Measurements from ENCODE around the gene TGM6.

TGM6 gene

DNA sequence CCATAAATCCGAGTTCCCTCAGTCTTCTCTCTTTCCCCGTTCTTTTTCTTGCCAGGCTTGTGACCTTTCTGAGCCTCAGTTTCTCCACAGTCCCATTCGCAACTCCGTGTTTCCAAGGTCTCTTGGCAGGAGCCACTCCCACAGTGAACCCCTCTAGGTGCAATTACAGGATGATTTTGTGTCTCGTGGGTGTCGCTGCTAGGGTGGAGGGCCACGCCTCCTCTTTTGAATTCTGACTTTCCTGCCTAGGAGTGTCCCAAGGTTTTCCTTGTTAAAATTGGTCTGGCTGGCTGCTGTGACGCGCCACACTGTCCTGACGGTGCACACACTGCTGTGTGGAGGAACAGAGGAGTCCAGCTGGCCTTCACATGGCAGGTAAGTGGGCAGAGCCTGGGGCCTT is at the start of gene TGM6:
Gene TGM6 (plus strand): TSS at position 301 of the 400 bp plus-strand sequence. CDS start 68 bp downstream, at position 369.
- DNase-seq (ENCODE audit: low read depth), result no peak

DNA sequence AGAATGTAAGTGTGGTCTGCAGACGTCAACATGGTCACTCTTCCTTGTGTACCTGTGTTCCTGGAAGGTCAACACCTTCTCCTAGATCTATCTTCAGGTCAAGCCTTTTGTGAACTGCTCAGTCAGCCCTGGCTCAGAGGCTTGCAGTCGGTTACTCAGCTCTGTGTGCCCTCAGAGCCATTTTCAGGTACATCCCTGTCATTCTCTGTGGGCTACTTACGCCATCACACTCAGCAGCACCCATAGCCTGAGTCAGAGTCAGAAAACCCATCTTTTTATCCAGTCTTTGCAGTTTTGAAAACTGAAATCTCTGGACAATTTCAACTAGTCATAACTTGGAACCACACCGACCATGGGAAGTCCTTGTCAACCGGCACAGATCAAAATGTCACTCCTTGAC is 49.6 kb upstream of the TGM6 start:
- DNase-seq (ENCODE audit: low read depth), result no peak

DNA sequence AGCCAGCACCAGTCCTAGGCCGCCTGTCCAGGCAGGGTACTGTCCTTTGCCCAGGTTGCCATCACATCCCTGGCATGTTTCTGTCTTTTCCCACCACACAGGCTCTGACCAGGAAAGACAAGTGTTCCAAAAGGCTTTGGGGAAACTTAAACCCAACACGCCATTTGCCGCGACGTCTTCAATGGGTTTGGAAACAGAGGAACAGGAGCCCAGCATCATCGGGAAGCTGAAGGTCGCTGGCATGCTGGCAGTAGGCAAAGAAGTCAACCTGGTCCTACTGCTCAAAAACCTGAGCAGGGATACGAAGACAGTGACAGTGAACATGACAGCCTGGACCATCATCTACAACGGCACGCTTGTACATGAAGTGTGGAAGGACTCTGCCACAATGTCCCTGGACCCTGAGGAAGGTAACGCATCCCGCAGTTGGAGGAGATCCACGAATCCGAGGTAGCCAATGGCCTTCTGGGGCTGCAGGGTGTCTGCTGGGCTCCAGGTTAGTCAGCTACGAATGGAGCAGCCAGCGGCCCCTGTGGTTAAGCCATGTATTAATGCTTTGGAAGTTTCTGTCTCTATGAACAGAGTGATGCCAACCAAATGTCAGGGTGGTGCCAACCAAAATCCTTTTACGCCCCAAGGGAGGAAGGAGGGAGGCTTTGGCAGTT is 48.7 kb upstream of the TGM6 start:
- DNase-seq (ENCODE audit: low read depth), result no peak

DNA sequence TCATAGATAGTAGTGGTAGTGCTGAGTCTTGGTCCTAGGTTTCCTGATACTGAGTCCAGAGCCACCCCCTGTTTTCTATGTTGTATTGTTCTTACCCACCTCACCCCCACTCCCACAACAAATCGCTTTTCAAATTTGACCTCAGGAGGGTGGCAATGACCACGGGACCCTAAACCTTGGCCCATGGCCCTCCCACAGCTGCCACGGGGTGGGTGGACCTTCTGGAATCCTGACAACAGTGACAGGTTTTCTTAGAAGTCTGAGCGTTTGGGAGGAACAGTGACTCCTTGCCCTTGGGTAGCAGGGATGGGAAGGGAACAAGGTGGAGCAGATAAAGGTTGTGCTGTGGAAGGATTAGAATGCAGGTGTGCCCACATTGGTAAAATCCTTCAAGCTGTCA is 48.0 kb upstream of the TGM6 start:
- DNase-seq (ENCODE audit: low read depth), result no peak

DNA sequence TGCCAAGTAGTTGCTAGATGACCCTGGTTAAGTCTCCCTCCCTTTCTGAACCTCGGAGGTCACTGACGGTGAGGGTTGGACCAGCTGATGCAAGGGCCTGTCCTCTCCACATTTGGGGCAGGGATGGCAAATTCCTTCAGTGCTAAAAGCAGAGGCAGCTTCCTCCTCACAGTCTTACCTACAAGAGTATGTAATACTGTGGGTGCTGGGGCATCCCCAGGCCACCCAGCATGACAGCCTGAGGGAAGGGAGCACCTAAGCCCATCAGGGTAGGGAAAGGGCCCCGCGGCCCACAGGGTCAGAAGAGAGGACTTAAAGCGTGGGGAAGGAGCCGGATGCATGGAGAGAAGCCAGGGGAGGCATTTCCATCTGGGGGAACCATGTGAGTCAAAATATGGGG is 46.9 kb upstream of the TGM6 start:
- no peak for DNase-seq (ENCODE audit: low read depth)

DNA sequence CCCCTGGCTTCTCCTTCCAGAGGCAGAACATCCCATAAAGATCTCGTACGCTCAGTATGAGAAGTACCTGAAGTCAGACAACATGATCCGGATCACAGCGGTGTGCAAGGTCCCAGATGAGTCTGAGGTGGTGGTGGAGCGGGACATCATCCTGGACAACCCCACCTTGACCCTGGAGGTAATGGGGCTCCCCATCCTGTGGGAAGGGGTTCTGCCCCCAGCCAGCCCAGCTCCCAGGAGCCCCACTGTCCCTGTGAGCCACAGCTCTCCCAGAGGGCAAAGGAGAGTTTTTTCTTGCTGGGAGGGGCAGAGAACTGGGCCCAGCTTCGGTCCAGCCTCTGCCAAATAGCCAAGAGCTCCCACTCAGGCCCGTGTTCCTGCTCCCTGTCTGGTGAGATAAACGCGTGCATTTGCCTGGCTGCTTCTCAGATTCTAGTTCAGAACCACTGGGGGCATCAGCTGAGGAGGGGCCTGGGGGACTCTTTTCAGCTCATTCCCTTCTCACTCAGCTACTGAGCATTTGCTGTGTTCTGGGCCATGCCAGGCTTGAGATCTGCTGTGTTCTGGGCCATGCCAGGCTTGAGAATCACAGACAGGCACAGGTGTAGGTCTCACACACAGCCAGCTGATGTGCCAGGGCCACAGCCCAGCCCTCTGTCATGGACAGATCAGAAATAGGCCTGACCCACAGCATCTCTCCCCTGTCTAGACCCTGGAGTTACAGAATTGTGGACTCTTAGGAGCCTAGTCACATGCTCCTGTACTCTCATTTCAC is 45.4 kb upstream of the TGM6 start:
- no peak for DNase-seq (ENCODE audit: low read depth)

DNA sequence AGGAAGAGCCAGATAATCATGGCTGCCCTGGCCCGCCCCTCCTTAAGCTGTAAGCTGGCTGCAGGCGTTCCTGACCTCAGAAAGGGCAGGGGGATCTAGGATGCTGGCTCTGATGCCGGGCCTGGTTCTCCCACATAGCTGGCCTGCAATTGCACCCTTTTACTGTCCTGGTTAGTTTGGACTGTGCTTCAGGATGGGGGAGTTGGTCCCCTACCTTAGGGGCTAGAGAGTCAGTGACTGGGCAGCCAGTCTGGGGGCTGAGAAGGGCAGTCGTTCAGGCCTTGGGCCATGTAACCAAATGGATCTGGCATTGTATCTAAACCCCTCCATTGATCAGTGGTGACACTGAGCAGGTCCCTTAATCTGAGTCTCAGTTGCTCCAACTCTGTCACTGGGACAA is 44.2 kb upstream of the TGM6 start:
- DNase-seq (ENCODE audit: low read depth), result no peak

DNA sequence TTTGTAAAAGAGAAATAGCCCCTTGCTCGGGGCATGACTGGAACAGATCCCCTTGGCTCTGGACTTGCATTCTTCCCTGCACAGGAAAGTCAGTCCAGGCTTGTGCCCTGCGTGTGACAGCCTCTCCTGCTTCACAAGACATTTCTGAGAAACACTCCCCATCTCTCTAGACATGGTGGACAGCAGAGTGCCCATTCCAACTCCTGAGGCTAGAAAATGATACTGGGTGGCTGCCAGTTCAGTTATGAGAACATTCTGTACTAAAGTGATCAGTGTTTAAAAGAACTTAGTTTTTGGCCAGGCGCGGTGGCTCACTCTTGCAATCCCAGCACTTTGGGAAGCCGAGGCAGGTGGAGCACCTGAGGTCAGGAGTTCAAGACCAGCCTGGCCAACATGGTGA is 43.6 kb upstream of the TGM6 start:
- no peak for DNase-seq (ENCODE audit: low read depth)

DNA sequence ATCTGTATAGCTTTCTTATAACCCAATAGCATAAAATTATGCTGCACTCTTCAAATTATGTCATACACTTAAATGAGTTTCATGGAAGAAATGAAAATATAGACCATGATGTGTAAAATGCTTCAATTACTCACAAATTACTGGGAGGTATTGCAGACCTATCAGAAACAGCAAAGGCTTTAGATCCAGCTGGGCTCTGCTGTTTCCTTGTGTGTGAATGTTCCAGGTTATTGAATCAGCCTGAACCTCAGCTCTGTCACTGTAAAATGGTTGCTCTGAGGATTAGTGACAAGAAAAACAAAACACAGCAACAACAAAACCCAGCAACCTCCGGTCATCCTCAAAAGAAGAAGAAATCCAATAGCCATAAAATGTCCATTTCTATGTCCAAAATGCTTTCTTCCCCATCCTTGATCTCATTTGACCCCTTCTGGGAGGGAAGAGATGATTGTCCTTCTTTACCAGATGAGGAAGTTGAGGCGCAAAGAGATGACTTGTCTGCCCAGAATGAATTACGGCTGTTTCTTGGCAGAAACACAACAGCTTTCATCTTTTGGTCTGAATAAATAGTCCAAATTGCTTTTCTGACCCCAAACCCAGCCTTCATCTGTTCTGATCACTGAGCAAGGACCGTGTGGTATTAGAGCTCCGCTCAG is 42.2 kb upstream of the TGM6 start:
- no peak for DNase-seq (ENCODE audit: low read depth)

DNA sequence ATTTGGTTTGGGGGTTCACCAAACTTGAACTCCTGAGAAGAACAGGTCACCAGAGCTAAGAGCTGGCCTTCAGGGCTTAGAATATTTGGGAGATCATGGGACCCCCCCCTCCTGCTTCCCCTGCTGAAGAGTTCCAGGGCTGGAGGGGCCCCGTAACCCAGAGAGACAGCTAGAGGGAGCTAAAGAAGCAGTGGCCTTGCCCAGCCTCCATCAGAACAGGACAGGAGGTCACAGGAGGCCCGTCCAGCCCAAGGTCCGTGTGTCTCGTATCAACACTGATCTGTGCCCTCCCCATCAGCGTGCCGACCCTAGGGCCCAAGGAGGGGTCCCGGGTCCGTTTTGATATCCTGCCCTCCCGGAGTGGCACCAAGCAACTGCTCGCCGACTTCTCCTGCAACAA is 40.6 kb upstream of the TGM6 start:
- DNase-seq (ENCODE audit: low read depth), result no peak

DNA sequence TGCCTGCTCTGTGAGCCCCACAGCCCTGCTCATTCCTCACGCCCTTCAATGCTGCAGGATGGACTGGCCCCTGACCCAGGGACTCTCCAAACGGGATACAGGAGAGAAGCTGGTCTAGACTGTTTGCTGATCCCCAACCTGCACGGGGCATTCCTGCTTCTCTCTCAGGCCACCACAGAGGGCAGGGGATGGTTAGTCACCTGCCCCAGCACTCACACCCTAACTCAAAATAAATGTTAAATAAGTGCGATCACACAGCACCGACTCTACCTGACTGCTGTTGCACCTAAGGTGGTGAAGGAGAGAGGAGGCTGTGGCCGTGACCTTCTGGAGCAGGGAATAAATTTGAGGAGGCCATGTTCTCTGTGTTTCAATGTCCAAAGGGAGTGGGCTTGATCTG is 39.9 kb upstream of the TGM6 start:
- DNase-seq (ENCODE audit: low read depth), result no peak

DNA sequence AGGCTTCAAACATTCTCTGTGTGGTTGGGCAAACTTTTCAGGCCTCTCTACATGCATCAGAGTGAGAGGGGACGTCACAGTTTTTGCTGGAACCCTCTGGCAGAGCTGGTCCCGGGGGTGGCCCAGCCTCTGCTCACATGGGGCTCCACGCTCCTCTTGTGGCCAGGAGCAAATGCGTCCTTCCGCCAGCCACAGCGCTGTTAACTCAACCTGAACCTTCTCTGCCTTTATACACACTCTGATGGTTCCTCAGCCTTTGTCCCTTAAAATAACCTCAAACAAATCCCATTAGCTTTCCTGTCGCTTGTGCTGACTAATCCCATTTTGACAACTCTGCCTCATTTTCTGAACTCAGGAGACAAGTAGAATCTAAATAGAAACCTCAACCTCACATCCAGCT is 39.4 kb upstream of the TGM6 start:
- no peak for DNase-seq (ENCODE audit: low read depth)

DNA sequence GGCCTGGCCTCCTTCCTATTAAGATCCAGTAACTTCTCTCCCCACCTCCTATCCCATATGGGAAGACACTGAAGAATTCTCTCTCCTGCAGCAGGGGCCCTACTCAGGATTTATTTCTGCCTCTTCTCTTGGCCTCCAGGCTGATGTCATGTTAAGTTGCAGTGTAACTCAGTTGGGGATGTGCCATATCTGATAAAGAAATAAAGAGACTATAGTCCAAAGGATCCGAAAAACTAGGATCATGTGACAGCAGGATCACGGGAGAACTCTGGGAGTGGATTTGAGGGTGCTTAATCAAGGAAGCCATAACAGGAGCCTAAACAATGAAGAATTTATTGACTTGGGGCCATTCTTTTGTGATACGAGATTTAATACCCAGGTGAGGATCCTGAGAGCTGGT is 38.5 kb upstream of the TGM6 start:
- DNase-seq (ENCODE audit: low read depth), result no peak

DNA sequence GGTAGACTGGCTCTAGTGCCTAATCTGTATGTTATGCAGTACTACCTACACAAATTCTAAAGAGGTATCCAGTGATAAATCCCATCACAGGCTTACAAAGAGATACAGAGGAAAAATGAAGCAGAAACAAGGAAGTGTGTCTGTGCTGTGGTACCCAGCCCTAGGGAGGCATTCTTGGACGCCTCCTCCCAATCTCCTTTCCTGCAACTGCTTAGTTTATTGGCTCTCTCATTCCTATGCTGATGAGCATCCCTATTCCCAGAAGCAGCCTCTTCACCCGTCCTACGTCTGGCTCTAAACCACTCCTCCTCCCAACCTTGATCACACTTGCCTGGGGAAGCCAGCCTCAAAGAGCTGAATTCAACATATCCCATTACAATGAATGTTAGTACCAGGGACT is 34.5 kb upstream of the TGM6 start:
- DNase-seq (ENCODE audit: low read depth), result no peak

DNA sequence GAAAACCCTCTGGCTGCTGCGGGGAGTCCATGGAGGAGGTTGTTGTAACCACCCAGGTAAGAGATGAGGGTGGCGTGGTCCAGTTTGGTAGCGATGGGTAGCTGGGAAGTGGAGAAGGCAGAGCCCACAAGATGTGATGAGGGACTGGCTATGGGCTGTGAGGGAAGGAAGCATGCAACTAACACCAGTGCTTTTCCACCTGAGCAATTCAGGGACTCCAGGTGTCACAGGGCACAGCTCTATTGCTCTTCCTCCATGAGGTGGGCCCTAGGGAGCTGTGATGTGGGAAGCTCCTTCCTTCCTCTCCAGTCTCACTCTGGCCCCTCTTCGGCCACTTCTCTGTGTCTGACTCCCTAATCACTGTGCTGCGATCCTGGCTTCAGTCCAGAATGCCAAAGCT is 32.4 kb upstream of the TGM6 start:
- no peak for DNase-seq (ENCODE audit: low read depth)

DNA sequence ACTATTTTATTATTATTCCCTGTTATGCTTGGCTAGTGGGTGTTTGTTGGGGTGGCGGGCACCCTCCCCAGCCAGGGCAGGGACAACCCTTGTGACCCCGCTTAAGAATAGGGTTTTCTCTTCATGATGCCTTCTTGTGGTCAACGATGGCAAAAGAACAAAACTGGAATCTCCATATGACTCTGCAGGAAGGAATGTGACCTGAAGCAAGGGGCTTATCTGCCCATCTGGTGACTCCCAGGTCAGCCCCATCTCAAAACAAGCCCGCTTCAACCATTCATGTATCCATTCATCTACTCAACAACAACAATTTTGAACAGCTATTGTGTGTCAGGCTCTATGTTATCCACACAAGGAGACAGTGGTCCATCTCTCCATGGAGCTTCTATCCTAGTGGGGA is 30.9 kb upstream of the TGM6 start:
- DNase-seq (ENCODE audit: low read depth), result no peak

DNA sequence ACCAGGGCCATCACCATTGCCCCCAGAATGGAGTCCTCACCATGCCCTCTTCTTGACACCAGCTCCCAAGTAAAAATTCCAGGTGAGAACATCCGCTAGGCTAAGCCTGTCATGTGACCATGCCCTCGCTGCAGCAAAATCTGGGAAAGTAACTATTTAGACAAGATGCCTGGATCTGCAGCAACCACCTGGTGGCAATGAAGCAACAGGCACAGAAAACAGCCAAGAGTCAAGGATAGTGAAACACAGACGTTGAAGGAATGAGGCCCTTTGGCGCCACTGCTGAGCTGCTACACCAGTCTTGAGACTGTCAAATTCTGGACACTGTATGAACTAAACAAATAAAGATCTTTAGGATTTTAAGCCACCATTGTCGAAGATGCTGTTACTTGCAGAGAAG is 30.1 kb upstream of the TGM6 start:
- no peak for DNase-seq (ENCODE audit: low read depth)

DNA sequence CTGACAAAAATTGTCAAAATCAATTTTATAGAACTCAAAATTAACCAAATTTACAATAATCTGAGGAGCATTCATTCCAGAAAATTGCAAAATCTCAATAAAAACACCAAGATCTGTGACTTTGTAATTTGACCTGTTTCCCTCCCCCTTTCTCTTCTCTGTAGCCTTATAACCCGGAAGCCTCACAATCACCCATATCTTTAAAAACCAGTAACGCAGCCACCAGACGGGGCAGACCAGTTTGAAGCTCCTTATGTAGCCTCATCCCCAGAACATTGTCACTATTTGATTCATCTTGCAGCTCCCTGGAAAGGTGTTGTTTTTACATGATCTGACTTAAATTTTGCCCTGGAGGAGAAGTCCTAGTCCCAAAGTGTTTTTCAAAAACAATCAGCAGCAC is 27.5 kb upstream of the TGM6 start:
- DNase-seq (ENCODE audit: low read depth), result no peak

DNA sequence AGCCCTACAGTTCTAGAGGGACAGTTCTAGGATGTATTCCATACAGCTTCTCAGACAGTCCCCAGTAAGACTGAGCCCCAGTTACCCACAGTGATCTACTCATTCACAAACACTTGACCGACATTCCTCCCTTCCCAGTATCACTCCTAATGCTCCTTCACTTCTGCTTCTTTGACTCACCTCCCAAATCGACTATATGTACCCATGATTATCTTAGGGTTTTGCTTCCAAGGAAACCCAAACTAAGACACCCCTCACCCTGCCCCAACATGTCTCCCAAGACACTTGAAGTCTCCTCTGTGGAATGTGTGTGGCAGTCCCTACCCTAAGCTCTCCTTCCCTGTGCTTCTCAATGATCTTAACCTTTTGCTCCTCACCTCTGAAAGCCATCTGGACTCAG is 23.6 kb upstream of the TGM6 start:
- DNase-seq (ENCODE audit: low read depth), result no peak

DNA sequence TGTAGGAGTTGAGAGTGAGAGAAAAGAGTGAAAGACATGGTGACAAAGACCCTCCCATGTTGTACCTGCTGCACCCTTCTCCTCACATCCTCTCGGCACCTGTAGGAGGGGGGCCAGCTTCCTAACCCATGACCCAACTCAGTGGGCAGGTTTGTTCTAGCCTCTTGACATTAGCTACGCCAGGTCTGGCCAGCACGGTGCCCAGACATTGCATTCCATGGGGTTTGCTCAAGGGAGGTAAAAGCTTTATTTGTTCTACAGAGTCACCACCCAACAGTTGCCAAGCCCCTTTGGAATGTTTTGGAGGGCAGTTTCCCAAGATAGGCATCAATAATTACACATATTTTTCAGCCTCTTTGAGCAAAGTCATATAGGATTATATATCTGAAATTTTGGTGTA is 22.7 kb upstream of the TGM6 start:
- DNase-seq (ENCODE audit: low read depth), result no peak

DNA sequence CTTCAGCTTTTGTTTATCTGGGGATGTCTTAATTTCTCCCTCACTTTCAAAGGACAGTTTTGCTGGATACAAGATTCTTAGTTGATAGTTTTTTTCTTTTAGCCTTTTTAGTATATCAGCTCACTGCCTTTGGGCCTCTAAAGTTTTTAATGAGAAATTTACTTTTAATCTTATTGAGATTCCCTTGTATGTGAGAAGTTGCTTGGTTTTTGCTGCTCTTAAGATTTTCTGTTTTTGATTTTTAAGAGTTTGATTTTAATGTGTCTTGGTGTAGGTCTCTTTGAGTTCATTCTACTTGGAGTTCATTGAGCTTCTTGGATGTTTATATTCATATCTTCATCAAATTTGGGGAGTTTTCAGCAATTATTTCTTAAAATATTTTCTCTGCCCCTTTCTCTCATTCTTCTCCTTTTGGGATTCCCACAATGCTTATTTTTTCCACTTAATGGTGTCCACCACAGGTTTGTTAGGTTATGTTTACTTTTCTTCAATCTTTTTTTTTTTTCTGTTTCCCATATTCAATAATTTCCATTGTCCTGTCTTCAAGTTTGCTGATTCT is 19.6 kb upstream of the TGM6 start:
- no peak for DNase-seq (ENCODE audit: low read depth)

DNA sequence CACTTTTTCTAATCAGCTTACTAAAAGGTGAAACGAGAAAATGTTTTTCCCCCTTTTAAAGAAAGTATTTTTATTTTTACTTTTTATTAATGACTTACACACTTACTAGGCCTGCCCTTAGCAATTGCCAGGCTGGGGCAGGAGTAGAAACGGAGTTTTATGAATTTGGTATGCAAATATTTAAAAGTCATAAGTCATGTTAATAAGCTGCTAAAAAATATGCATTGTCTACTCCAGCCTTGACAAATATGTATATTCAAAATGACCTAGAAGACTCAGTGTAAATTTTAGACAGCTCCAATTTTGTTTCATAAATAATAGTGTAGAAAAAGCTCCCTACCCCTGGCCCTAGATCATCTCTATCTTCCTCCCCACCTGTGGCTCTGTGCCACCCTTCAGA is 17.5 kb upstream of the TGM6 start:
- no peak for DNase-seq (ENCODE audit: low read depth)

DNA sequence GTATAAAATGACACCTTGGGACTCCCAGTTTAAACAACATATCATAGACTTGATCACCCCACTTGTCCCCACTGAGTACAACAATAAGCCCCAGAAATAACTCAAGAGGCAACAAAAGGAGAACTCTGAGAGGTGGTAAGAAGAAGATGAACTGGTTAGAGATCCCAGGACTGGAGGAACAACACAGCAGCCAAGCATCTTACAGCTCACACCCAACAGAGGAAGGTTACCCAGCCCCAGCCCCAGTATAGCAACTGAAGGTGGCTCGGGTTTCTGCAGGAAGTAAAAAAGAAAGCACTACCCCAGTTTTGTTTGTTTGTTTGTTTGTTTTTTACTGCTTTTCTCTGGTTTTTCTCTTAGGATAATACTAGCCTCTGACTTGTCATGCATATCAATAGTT is 17.1 kb upstream of the TGM6 start:
- DNase-seq (ENCODE audit: low read depth), result no peak
